ENCODE data around the gene CLSTN2. TPM values are rescaled to one million over a fixed set of nuclear protein-coding genes. Genes with fewer than 3 reads are reported as not detected.

CLSTN2 gene
- total RNA-seq, 1 donor from 2014 or later: 80.9 TPM

GRCh38 chr3:140268610-140269009 lies 333.6 kb downstream of the CLSTN2 start:
- Mint-ChIP-seq H3K27ac (ENCODE audit: unreplicated experiment) (no peak overlapping the region), H3K9me3 (ENCODE audit: unreplicated experiment) (peaks cover 2% of the 10 kb centered on the region), H3K4me1 (ENCODE audit: low read depth, unreplicated experiment) (peaks cover 15% of the 10 kb centered on the region), H3K27me3 (ENCODE audit: low read depth, unreplicated experiment) (peaks cover 3% of the 10 kb centered on the region), H3K4me3 (ENCODE audit: unreplicated experiment) (no peak overlapping the region), H3K36me3 (ENCODE audit: low read depth, unreplicated experiment) (peaks cover 5% of the 10 kb centered on the region)
- Histone ChIP-seq H2AFZ (ENCODE audit: low read depth, low read length) (no peak overlapping the region), H3K27ac (ENCODE audit: low read depth, low read length) (no peak overlapping the region), H3K4me1 (ENCODE audit: insufficient read depth, low read length) (peaks cover 2% of the 10 kb centered on the region), H3K36me3 (ENCODE audit: insufficient read depth, low read length) (no peaks in the 10 kb centered on the region), H3K4me3 (ENCODE audit: insufficient read depth, low read depth, low read length) (no peak overlapping the region), H3K79me2 (ENCODE audit: insufficient read depth, low read length) (no peaks in the 10 kb centered on the region), H3K9ac (ENCODE audit: low read length) (no peak overlapping the region), H3K4me2 (ENCODE audit: low read length) (no peak overlapping the region), H3K27me3 (ENCODE audit: insufficient read depth, low read length) (no peaks in the 10 kb centered on the region), H4K20me1 (ENCODE audit: insufficient read depth, low read length) (no peaks in the 10 kb centered on the region), H3K9me3 (ENCODE audit: insufficient read depth, low read depth, low read length) (no peaks in the 10 kb centered on the region)
- FAIRE-seq (no peak), DNase-seq (ENCODE audit: low read depth) (no peak)
- no peak for TF ChIP-seq CTCF (IDR thresholded peaks at IDR 0.05; ENCODE audit: insufficient read depth, low read depth, low read length)
- no peak for TF ChIP-seq EZH2 (IDR thresholded peaks at IDR 0.05; ENCODE audit: insufficient read depth, low read length)

- H3K27ac Mint-ChIP-seq (ENCODE audit: unreplicated experiment): no peak overlapping the region
- Histone ChIP-seq H2AFZ (ENCODE audit: low read depth, low read length) (no peak overlapping the region), H3K9me3 (ENCODE audit: insufficient read depth, low read depth, low read length) (no peaks in the 10 kb centered on the region), H3K36me3 (ENCODE audit: insufficient read depth, low read length) (no peaks in the 10 kb centered on the region), H3K9ac (ENCODE audit: low read length) (no peak overlapping the region), H3K79me2 (ENCODE audit: insufficient read depth, low read length) (no peaks in the 10 kb centered on the region), H3K27ac (ENCODE audit: low read depth, low read length) (no peak overlapping the region), H3K27me3 (ENCODE audit: insufficient read depth, low read length) (no peaks in the 10 kb centered on the region), H3K4me1 (ENCODE audit: insufficient read depth, low read length) (peaks cover 6% of the 10 kb centered on the region), H3K4me2 (ENCODE audit: low read length) (no peak overlapping the region), H3K4me3 (ENCODE audit: insufficient read depth, low read depth, low read length) (no peak overlapping the region), H4K20me1 (ENCODE audit: insufficient read depth, low read length) (no peaks in the 10 kb centered on the region)
- H3K27me3 Mint-ChIP-seq (ENCODE audit: low read depth, unreplicated experiment): peaks cover 3% of the 10 kb centered on the region
- peaks cover 2% of the 10 kb centered on the region for H3K9me3 Mint-ChIP-seq (ENCODE audit: unreplicated experiment)
- TF ChIP-seq CTCF (IDR thresholded peaks at IDR 0.05; ENCODE audit: insufficient read depth, low read depth, low read length) (no peak), EZH2 (IDR thresholded peaks at IDR 0.05; ENCODE audit: insufficient read depth, low read length) (no peak)
- no peak for FAIRE-seq
- H3K36me3 Mint-ChIP-seq (ENCODE audit: low read depth, unreplicated experiment): peaks cover 6% of the 10 kb centered on the region
- peaks cover 13% of the 10 kb centered on the region for H3K4me1 Mint-ChIP-seq (ENCODE audit: low read depth, unreplicated experiment)
- no peak for DNase-seq (ENCODE audit: low read depth)
- H3K4me3 Mint-ChIP-seq (ENCODE audit: unreplicated experiment): no peak overlapping the region
Measured at GRCh38 chr3:140270329-140270728, 335.3 kb downstream of the CLSTN2 start.

- H3K4me1 Mint-ChIP-seq (ENCODE audit: low read depth, unreplicated experiment): peaks cover 6% of the 10 kb centered on the region
- no peak overlapping the region for H3K27ac Mint-ChIP-seq (ENCODE audit: unreplicated experiment)
- peak; percentile 33 for DNase-seq (ENCODE audit: low read depth)
- no peak overlapping the region for H2AFZ ChIP-seq (ENCODE audit: low read depth, low read length)
- no peaks in the 10 kb centered on the region for H3K9me3 ChIP-seq (ENCODE audit: insufficient read depth, low read depth, low read length)
- H3K36me3 Mint-ChIP-seq (ENCODE audit: low read depth, unreplicated experiment): peaks cover 11% of the 10 kb centered on the region
- no peaks in the 10 kb centered on the region for H4K20me1 ChIP-seq (ENCODE audit: insufficient read depth, low read length)
- no peaks in the 10 kb centered on the region for H3K36me3 ChIP-seq (ENCODE audit: insufficient read depth, low read length)
- H3K27me3 Mint-ChIP-seq (ENCODE audit: low read depth, unreplicated experiment): peaks cover 3% of the 10 kb centered on the region
- TF ChIP-seq CTCF (IDR thresholded peaks at IDR 0.05; ENCODE audit: insufficient read depth, low read depth, low read length): no peak
- no peak overlapping the region for H3K27ac ChIP-seq (ENCODE audit: low read depth, low read length)
- no peaks in the 10 kb centered on the region for H3K79me2 ChIP-seq (ENCODE audit: insufficient read depth, low read length)
- no peaks in the 10 kb centered on the region for H3K27me3 ChIP-seq (ENCODE audit: insufficient read depth, low read length)
- H3K4me2 ChIP-seq (ENCODE audit: low read length): no peak overlapping the region
- no peak overlapping the region for H3K4me3 ChIP-seq (ENCODE audit: insufficient read depth, low read depth, low read length)
- no peak overlapping the region for H3K4me3 Mint-ChIP-seq (ENCODE audit: unreplicated experiment)
- peaks cover 6% of the 10 kb centered on the region for H3K4me1 ChIP-seq (ENCODE audit: insufficient read depth, low read length)
- FAIRE-seq: no peak
- peaks cover 2% of the 10 kb centered on the region for H3K9me3 Mint-ChIP-seq (ENCODE audit: unreplicated experiment)
- H3K9ac ChIP-seq (ENCODE audit: low read length): no peak overlapping the region
Measured at GRCh38 chr3:140273542-140274195, 338.7 kb downstream of the CLSTN2 start.
